WERI-Rb-1 (cell line): Measurements from ENCODE around the gene KIF1C.

Experiments used
- DNase-seq: peaks from one replicate; pipeline ENCODE4 v3.0.0-alpha.2; 2020
- H3K27ac ChIP-seq: fragments of 250-450 bp; sonication (Bioruptor Pico); 2 replicates; pipeline ENCODE4 v1.5.1; 2020; ENCODE audit warnings: mild to moderate bottlenecking, moderate library complexity
- H3K27me3 ChIP-seq: fragments of 250-450 bp; sonication (Bioruptor Pico); 2 replicates; pipeline ENCODE4 v1.5.1; 2021; ENCODE audit warnings: mild to moderate bottlenecking, low read depth, moderate library complexity; ENCODE audit not compliant: insufficient read depth, severe bottlenecking
- H3K36me3 ChIP-seq: fragments of 250-450 bp; sonication (Bioruptor Pico); 2 replicates; pipeline ENCODE4 v1.5.1; 2020; ENCODE audit warnings: mild to moderate bottlenecking, moderate library complexity
- H3K4me3 ChIP-seq: 2 replicates; pipeline ENCODE4 v1.5.1; 2011; ENCODE audit warnings: low read depth, mild to moderate bottlenecking, control low read depth, low read length
- H3K9me3 ChIP-seq: fragments of 250-450 bp; sonication (Bioruptor Pico); 2 replicates; pipeline ENCODE4 v1.5.1; 2021; ENCODE audit warnings: mild to moderate bottlenecking, moderate library complexity; ENCODE audit not compliant: severe bottlenecking
- CTCF ChIP-seq: IDR thresholded peaks from 2 replicates; pipeline ENCODE4 v1.5.1; 2011; ENCODE audit warnings: low read depth, mild to moderate bottlenecking, control low read depth, inconsistent platforms, low read length

The KIF1C gene

GRCh38 chr17:5020502-5021023 lies 22.8 kb downstream of the KIF1C start:
- Histone ChIP-seq H3K27ac (no peak overlapping the region), H3K9me3 (no peaks in the 10 kb centered on the region), H3K27me3 (no peaks in the 10 kb centered on the region), H3K36me3 (peaks cover 37% of the 10 kb centered on the region), H3K4me3 (no peak overlapping the region)
- no peak for DNase-seq
- no peak for TF ChIP-seq CTCF

- Histone ChIP-seq H3K27me3 (no peaks in the 10 kb centered on the region), H3K27ac (no peak overlapping the region), H3K9me3 (no peaks in the 10 kb centered on the region), H3K36me3 (peaks cover 29% of the 10 kb centered on the region), H3K4me3 (no peak overlapping the region)
- TF ChIP-seq CTCF: no peak
- DNase-seq: no peak
These were observed 24.5 kb downstream of the KIF1C start for GRCh38 chr17:5022171-5022711.

DNA sequence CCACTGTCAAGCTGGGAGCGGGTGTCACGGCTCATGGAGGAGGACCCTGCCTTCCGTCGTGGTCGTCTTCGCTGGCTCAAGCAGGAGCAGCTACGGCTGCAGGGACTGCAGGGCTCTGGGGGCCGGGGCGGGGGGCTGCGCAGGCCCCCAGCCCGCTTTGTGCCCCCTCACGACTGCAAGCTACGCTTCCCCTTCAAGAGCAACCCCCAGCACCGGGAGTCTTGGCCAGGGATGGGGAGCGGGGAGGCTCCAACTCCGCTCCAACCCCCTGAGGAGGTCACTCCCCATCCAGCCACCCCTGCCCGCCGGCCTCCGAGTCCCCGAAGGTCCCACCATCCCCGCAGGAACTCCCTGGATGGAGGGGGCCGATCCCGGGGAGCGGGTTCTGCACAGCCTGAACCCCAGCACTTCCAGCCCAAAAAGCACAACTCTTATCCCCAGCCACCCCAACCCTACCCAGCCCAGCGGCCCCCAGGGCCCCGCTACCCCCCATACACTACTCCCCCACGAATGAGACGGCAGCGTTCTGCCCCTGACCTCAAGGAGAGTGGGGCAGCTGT lies 25.9 kb downstream of the KIF1C start:
- peaks cover 29% of the 10 kb centered on the region for H3K36me3 ChIP-seq
- no peak for TF ChIP-seq CTCF
- no peaks in the 10 kb centered on the region for H3K9me3 ChIP-seq
- H3K27me3 ChIP-seq: no peaks in the 10 kb centered on the region
- H3K4me3 ChIP-seq: no peak overlapping the region
- DNase-seq: no peak
- no peak overlapping the region for H3K27ac ChIP-seq

GRCh38 chr17:5024604-5025003 lies 26.9 kb downstream of the KIF1C start:
- TF ChIP-seq CTCF: no peak
- DNase-seq: no peak
- peaks cover 27% of the 10 kb centered on the region for H3K36me3 ChIP-seq
- no peak overlapping the region for H3K27ac ChIP-seq
- no peaks in the 10 kb centered on the region for H3K27me3 ChIP-seq
- H3K4me3 ChIP-seq: no peak overlapping the region
- no peaks in the 10 kb centered on the region for H3K9me3 ChIP-seq

- peaks cover 4% of the 10 kb centered on the region; the same call in 1 of the 2 replicates for H3K36me3 ChIP-seq
These were observed 29.5 kb downstream of the KIF1C start for GRCh38 chr17:5027299-5027698.

More at GRCh38 chr17:5027299-5027698, 29.5 kb downstream of the KIF1C start:
- Histone ChIP-seq H3K27ac (no peak overlapping the region), H3K9me3 (no peaks in the 10 kb centered on the region), H3K27me3 (no peaks in the 10 kb centered on the region), H3K4me3 (no peak overlapping the region)
- no peak for DNase-seq
- no peak for TF ChIP-seq CTCF
